Neural progenitor cell (in vitro differentiated cells): ENCODE measurements around the gene CXXC4. TPM values are rescaled to one million over a fixed set of nuclear protein-coding genes. Genes with fewer than 3 reads are reported as not detected.

Source experiments
- DNase-seq: peaks from one replicate; pipeline ENCODE4 v3.0.0-alpha.2; 2016; ENCODE audit warnings: low spot score
- H2AFZ ChIP-seq: fragments of 200-600 bp; sonication (generic); replicated peaks from 2 replicates; pipeline ENCODE4 v1.6.1; 2016; ENCODE audit warnings: antibody characterized with exemption
- H3F3A ChIP-seq: fragments of 200-600 bp; sonication (generic); 2 replicates; pipeline ENCODE4 v1.6.1; 2016; ENCODE audit warnings: antibody characterized with exemption, low read depth
- H3K27ac ChIP-seq: fragments of 200-600 bp; sonication (generic); 2 replicates; pipeline ENCODE4 v1.5.1; 2016; ENCODE audit warnings: mild to moderate bottlenecking
- H3K27me3 ChIP-seq: fragments of 200-600 bp; sonication (generic); 2 replicates; pipeline ENCODE4 v1.6.1; 2016; ENCODE audit warnings: mild to moderate bottlenecking, moderate library complexity
- H3K36me3 ChIP-seq: fragments of 200-600 bp; sonication (generic); 2 replicates; pipeline ENCODE4 v1.5.1; 2016
- H3K4me1 ChIP-seq: fragments of 200-600 bp; sonication (generic); 2 replicates; pipeline ENCODE4 v1.6.1; 2016; ENCODE audit warnings: mixed run types
- H3K4me2 ChIP-seq: fragments of 200-600 bp; sonication (generic); 2 replicates; pipeline ENCODE4 v1.6.1; 2016
- H3K4me3 ChIP-seq: fragments of 200-600 bp; sonication (generic); 2 replicates; pipeline ENCODE4 v1.5.1; 2016
- H3K79me2 ChIP-seq: fragments of 200-600 bp; sonication (generic); 2 replicates; pipeline ENCODE4 v1.6.1; 2016; ENCODE audit warnings: low read depth
- H3K9ac ChIP-seq: fragments of 200-600 bp; sonication (generic); 2 replicates; pipeline ENCODE4 v1.6.1; 2016
- H3K9me3 ChIP-seq: fragments of 200-600 bp; sonication (generic); 2 replicates; pipeline ENCODE4 v1.5.1; 2016; ENCODE audit warnings: low read depth
- H4K20me1 ChIP-seq: fragments of 200-600 bp; sonication (generic); 2 replicates; pipeline ENCODE4 v1.6.1; 2016; ENCODE audit warnings: low read depth
- H3K27ac Mint-ChIP-seq: 3 replicates; pipeline ENCODE4 v1.8.0; 2021; ENCODE audit warnings: mixed read lengths
- H3K27me3 Mint-ChIP-seq: 2 replicates; pipeline ENCODE4 v1.8.0; 2022; ENCODE audit warnings: low read depth, mild to moderate bottlenecking, inconsistent platforms, moderate library complexity, mixed read lengths; ENCODE audit not compliant: insufficient read depth
- H3K36me3 Mint-ChIP-seq: 3 replicates; pipeline ENCODE4 v1.8.0; 2021; ENCODE audit warnings: mixed read lengths
- H3K4me1 Mint-ChIP-seq: 3 replicates; pipeline ENCODE4 v1.8.0; 2021; ENCODE audit warnings: mixed read lengths
- H3K4me3 Mint-ChIP-seq: 3 replicates; pipeline ENCODE4 v1.8.0; 2021; ENCODE audit warnings: mild to moderate bottlenecking, moderate library complexity, mixed read lengths
- H3K9me3 Mint-ChIP-seq: 3 replicates; pipeline ENCODE4 v1.8.0; 2020; ENCODE audit warnings: mixed read lengths
- CTCF ChIP-seq: fragments of 200-600 bp; sonication (generic); IDR thresholded peaks from 2 replicates; pipeline ENCODE4 v1.5.1; 2017; ENCODE audit warnings: antibody characterized with exemption, mild to moderate bottlenecking
- EZH2 ChIP-seq: fragments of 200-600 bp; sonication (generic); IDR thresholded peaks from 2 replicates; pipeline ENCODE4 v1.6.1; 2017; ENCODE audit warnings: antibody characterized with exemption, mild to moderate bottlenecking, moderate library complexity
- EZH2phosphoT487 ChIP-seq: fragments of 200-600 bp; sonication (generic); IDR thresholded peaks from 2 replicates; pipeline ENCODE4 v1.6.1; 2017; ENCODE audit warnings: antibody characterized with exemption
- total RNA-seq: library from RNA; depleted of rRNA; stranded (reverse); fragments of >200 nt; gene quantifications from 2 replicates; pipeline ENCODE4 v1.2.3, GENCODE V29; 2015; ENCODE audit warnings: low replicate concordance

The CXXC4 gene
- total RNA-seq, 1 donor from 2014 or later: 40.2 TPM

GRCh38 chr4:104470770-104471169 is 23.9 kb downstream of the CXXC4 start:
- DNase-seq: peak; percentile 36
- no peak for TF ChIP-seq CTCF
- TF ChIP-seq EZH2phosphoT487: no peak
- no peak for TF ChIP-seq EZH2
- H3K27ac ChIP-seq: no peak overlapping the region
- H3K27me3 Mint-ChIP-seq: peaks cover 3% of the 10 kb centered on the region
- H3K4me2 ChIP-seq: no peak overlapping the region
- no peak overlapping the region for H3K4me3 Mint-ChIP-seq
- H3K36me3 ChIP-seq: no peaks in the 10 kb centered on the region
- H3K4me1 ChIP-seq: peaks cover 41% of the 10 kb centered on the region
- peaks cover 13% of the 10 kb centered on the region for H3K36me3 Mint-ChIP-seq
- H3K9me3 Mint-ChIP-seq: no peaks in the 10 kb centered on the region
- H3K9me3 ChIP-seq: no peaks in the 10 kb centered on the region
- H3K27me3 ChIP-seq: no peaks in the 10 kb centered on the region
- H3K4me3 ChIP-seq: no peak overlapping the region
- H3K9ac ChIP-seq: no peak overlapping the region
- H3F3A ChIP-seq: peaks cover 12% of the 10 kb centered on the region
- H3K79me2 ChIP-seq: peaks cover 31% of the 10 kb centered on the region
- peak overlapping the region; percentile 48 for H3K27ac Mint-ChIP-seq
- H4K20me1 ChIP-seq: no peaks in the 10 kb centered on the region
- H3K4me1 Mint-ChIP-seq: peaks cover 18% of the 10 kb centered on the region
- no peak overlapping the region for H2AFZ ChIP-seq

GRCh38 chr4:104469794-104470193 is 24.9 kb downstream of the CXXC4 start:
- no peak for TF ChIP-seq EZH2
- no peak for TF ChIP-seq EZH2phosphoT487
- no peak for TF ChIP-seq CTCF
- no peaks in the 10 kb centered on the region for H3K36me3 ChIP-seq
- H3K9me3 Mint-ChIP-seq: no peaks in the 10 kb centered on the region

GRCh38 chr4:104465619-104466018 is 29.1 kb downstream of the CXXC4 start:
- Mint-ChIP-seq H3K4me3 (no peak overlapping the region), H3K36me3 (peaks cover 10% of the 10 kb centered on the region), H3K9me3 (no peaks in the 10 kb centered on the region), H3K27me3 (peaks cover 3% of the 10 kb centered on the region), H3K4me1 (peaks cover 3% of the 10 kb centered on the region), H3K27ac (no peak overlapping the region)
- H3K27me3 ChIP-seq: no peaks in the 10 kb centered on the region
- H3K9me3 ChIP-seq: no peaks in the 10 kb centered on the region
- no peaks in the 10 kb centered on the region for H3K79me2 ChIP-seq
- no peak overlapping the region for H3K4me2 ChIP-seq
- no peak overlapping the region for H3K4me3 ChIP-seq
- H3K36me3 ChIP-seq: no peaks in the 10 kb centered on the region
- peaks cover 4% of the 10 kb centered on the region for H3K4me1 ChIP-seq
- no peak overlapping the region for H3K9ac ChIP-seq
- H2AFZ ChIP-seq: no peak overlapping the region
- DNase-seq: no peak
- TF ChIP-seq EZH2 (no peak), EZH2phosphoT487 (no peak), CTCF (no peak)
- no peak overlapping the region for H3K27ac ChIP-seq
- no peaks in the 10 kb centered on the region for H3F3A ChIP-seq
- H4K20me1 ChIP-seq: no peaks in the 10 kb centered on the region

More at GRCh38 chr4:104469794-104470193, 24.9 kb downstream of the CXXC4 start:
- peaks cover 32% of the 10 kb centered on the region for H3K4me1 ChIP-seq
- H3K9ac ChIP-seq: no peak overlapping the region
- H3K4me2 ChIP-seq: no peak overlapping the region
- H3K4me3 Mint-ChIP-seq: no peak overlapping the region
- H3K9me3 ChIP-seq: no peaks in the 10 kb centered on the region
- no peak for DNase-seq
- H4K20me1 ChIP-seq: no peaks in the 10 kb centered on the region
- H3K27ac Mint-ChIP-seq: no peak overlapping the region
- H3K4me3 ChIP-seq: no peak overlapping the region
- H3K79me2 ChIP-seq: peaks cover 24% of the 10 kb centered on the region
- H3K27me3 ChIP-seq: no peaks in the 10 kb centered on the region
- H2AFZ ChIP-seq: no peak overlapping the region
- peaks cover 13% of the 10 kb centered on the region for H3K36me3 Mint-ChIP-seq
- peaks cover 9% of the 10 kb centered on the region for H3K4me1 Mint-ChIP-seq
- peaks cover 2% of the 10 kb centered on the region for H3F3A ChIP-seq
- H3K27me3 Mint-ChIP-seq: peaks cover 3% of the 10 kb centered on the region
- no peak overlapping the region for H3K27ac ChIP-seq
